ENCODE results near the gene GIGYF2. TPM values are rescaled to one million over a fixed set of nuclear protein-coding genes. Genes with fewer than 3 reads are reported as not detected.

Gene GIGYF2
- total and polyA plus RNA-seq, 8 donors, result 56.2 to 76.6 (median 62.4) TPM

DNA sequence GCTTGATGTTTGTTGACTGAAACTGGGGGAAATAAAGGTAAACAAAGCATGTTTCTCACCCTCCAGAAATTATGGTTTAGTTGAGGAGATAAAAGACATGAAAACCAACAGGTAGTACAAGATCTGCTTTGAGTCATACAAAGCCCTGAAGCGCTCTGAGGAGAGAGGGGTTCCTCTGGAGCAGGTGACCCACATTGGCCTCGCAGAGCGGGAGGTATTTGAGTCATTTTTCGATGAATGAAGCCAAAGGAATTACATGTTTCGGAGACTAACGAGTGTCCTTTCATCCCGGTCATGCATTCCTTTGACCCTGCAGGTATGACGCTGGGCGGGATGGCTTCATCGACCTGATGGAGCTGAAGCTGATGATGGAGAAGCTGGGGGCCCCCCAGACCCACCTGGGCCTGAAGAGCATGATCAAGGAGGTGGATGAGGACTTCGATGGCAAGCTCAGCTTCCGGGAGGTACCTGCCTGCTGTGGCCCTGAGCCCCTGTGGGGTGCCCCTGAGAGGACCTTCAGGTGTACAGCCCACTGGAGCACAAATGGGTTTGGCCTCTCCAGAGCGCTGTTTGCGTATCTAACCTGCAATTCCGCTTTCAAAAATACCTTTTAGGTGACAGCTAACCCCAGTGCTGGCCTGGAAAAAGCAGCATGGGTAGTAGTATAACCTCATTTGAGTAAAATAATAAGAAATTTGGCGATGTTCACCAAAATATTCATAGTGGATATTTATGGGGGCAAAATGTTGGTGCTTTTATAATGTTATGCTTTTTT lies 34.5 kb upstream of the GIGYF2 start:
- no peaks in the 10 kb centered on the region for H3K9me3 ChIP-seq
- intact Hi-C loops (cut with DNase I), result no loop called here

GRCh38 chr2:232666051-232666805 lies 30.9 kb upstream of the GIGYF2 start:
- no peak for DNase-seq
- Histone ChIP-seq H3K27me3 (peaks cover 0 to 5% of the 10 kb centered on the region in 2 donors), H3K4me3 (no peak overlapping the region), H3K27ac (no peak overlapping the region), H3K4me1 (no peaks in the 10 kb centered on the region), H3K36me3 (no peaks in the 10 kb centered on the region), H3K9me3 (no peaks in the 10 kb centered on the region)
- intact Hi-C loops (cut with DNase I), result no loop called here
- ATAC-seq, result no peak
- no peak for TF ChIP-seq CTCF (IDR thresholded peaks at IDR 0.05)

More for the DNA sequence above, 34.5 kb upstream of the GIGYF2 start:
- ATAC-seq, result no peak
- no peak overlapping the region for H3K27ac ChIP-seq
- no peaks in the 10 kb centered on the region for H3K27me3 ChIP-seq
- no peak for DNase-seq
- H3K4me1 ChIP-seq, result no peaks in the 10 kb centered on the region
- no peaks in the 10 kb centered on the region for H3K36me3 ChIP-seq
- no peak for TF ChIP-seq CTCF (IDR thresholded peaks at IDR 0.05)
- H3K4me3 ChIP-seq, result no peak overlapping the region

- H3K4me1 ChIP-seq, result no peaks in the 10 kb centered on the region
- no peak overlapping the region for H3K4me3 ChIP-seq
- H3K27ac ChIP-seq, result no peak overlapping the region
- DNase-seq (no peak), ATAC-seq (no peak)
- no peaks in the 10 kb centered on the region for H3K36me3 ChIP-seq
- no peaks in the 10 kb centered on the region for H3K9me3 ChIP-seq
- H3K27me3 ChIP-seq, result peaks cover 0 to 5% of the 10 kb centered on the region in 2 donors
- no peak for TF ChIP-seq CTCF (IDR thresholded peaks at IDR 0.05)
- intact Hi-C loops (cut with DNase I), result no loop called here
Observed at GRCh38 chr2:232667989-232668583, 29.0 kb upstream of the GIGYF2 start.

DNA sequence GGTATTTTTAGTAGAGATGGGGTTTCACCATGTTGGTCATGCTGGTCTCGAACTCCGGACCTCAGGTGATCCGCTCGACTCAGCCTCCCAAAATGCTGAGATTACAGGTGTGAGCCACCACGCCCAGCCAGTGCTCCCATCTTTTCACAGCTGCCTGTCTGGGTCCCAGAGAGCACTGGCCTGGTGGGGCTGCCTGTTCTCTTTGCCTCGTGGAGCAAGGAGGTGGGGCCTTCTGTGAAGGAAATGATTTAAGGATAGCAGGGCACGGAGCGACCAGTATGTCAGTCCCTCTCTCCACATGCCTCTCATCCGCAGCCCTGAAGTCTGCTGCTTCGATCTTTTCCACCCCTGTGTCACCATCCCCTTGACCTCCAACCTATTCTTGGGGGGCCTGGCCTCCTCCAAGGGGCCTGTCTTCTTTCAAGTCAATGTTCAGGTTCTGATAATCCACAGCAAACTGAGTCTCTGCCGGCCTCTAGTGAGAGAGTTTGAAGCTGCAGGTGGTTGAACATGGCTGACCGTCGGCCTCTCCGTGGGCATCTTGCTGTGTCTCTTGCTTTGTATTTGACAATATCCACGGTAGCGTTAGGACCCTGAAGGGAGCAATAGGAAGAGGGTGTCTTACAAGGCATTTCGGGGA lies 28.2 kb upstream of the GIGYF2 start:
- Histone ChIP-seq H3K4me1 (no peaks in the 10 kb centered on the region), H3K27me3 (peaks cover 0 to 5% of the 10 kb centered on the region in 2 donors), H3K4me3 (no peak overlapping the region), H3K27ac (no peak overlapping the region), H3K9me3 (no peaks in the 10 kb centered on the region), H3K36me3 (no peaks in the 10 kb centered on the region)
- no peak for TF ChIP-seq CTCF (IDR thresholded peaks at IDR 0.05)
- DNase-seq (peak in 1 of 4 donors; percentile 12), ATAC-seq (peak; percentile 57)
- intact Hi-C loops (cut with DNase I), result no loop called here

All from left lung (tissue), 10 donors.